Colonic mucosa (tissue), 4 donors: ENCODE data around the gene PXDC1. TPM values are rescaled to one million over a fixed set of nuclear protein-coding genes. Genes with fewer than 3 reads are reported as not detected.

ENCODE experiments used
- DNase-seq: peaks from one replicate; pipeline ENCODE4 v3.0.0-alpha.2; 2020
- H3K27ac ChIP-seq: fragments of 200-600 bp; one replicate; pipeline ENCODE4 v1.8.0; 2021
- H3K27me3 ChIP-seq: fragments of 200-600 bp; one replicate; pipeline ENCODE4 v1.8.0; 2021
- H3K36me3 ChIP-seq: fragments of 200-600 bp; one replicate; pipeline ENCODE4 v1.8.0; 2021
- H3K4me1 ChIP-seq: fragments of 200-600 bp; one replicate; pipeline ENCODE4 v1.8.0; 2021; ENCODE audit warnings: mild to moderate bottlenecking
- H3K4me3 ChIP-seq: fragments of 200-600 bp; one replicate; pipeline ENCODE4 v1.8.0; 2021
- H3K9ac ChIP-seq, 2 donors: one replicate each; pipeline ENCODE4 v1.7.0; 2013; ENCODE audit warnings: control low read depth in 2 of 2, low read depth in 2 of 2, low read length in 2 of 2
- H3K9me3 ChIP-seq: fragments of 200-600 bp; one replicate; pipeline ENCODE4 v1.8.0; 2021
- CTCF ChIP-seq: fragments of 200-600 bp; IDR thresholded peaks from one replicate; pipeline ENCODE4 v1.8.0; 2022; ENCODE audit warnings: antibody characterized with exemption, mild to moderate bottlenecking
- intact Hi-C: fragments of 100-400 bp; cut with DNase I; formaldehyde crosslinking; loops from one replicate; pipeline ENCODE4 v1.14.1; 2022
- total RNA-seq, 2 donors: library from RNA; stranded (reverse); fragmentation: NEBNext Ultra II Directional in 1 of 2; extraction: Animal tissue kit (Norgen Biotek cat#: 25700) in 1 of 2; gene quantifications; one replicate each; pipeline ENCODE4 v1.2.1, GENCODE V29; 2021
- donor health status: healthy.
- donor health status: DM: no; HTN: no; CAD: no.
- donor health status: DM: no; HTN: no; CAD: no.

The PXDC1 gene
- total RNA-seq, 2 donors from 2014 or later, result 1.7 to 8.8 TPM

- no peaks in the 10 kb centered on the region for H3K9me3 ChIP-seq
- no peak overlapping the region for H3K27ac ChIP-seq
- DNase-seq, result no peak
- no peak for TF ChIP-seq CTCF
- no peaks in the 10 kb centered on the region for H3K36me3 ChIP-seq
- H3K9ac ChIP-seq, result no peak overlapping the region
- intact Hi-C loops, result no loop called here
- no peaks in the 10 kb centered on the region for H3K4me1 ChIP-seq
- H3K4me3 ChIP-seq, result no peak overlapping the region
- no peaks in the 10 kb centered on the region for H3K27me3 ChIP-seq
Observed at GRCh38 chr6:3706547-3706946, 45.0 kb downstream of the PXDC1 start.

- no peak for DNase-seq
- Histone ChIP-seq H3K9ac (no peak overlapping the region), H3K27me3 (no peaks in the 10 kb centered on the region), H3K4me3 (no peak overlapping the region), H3K27ac (no peak overlapping the region), H3K36me3 (no peaks in the 10 kb centered on the region), H3K4me1 (no peaks in the 10 kb centered on the region), H3K9me3 (no peaks in the 10 kb centered on the region)
- intact Hi-C loops, result no loop called here
- TF ChIP-seq CTCF, result no peak
Observed at GRCh38 chr6:3701631-3702030, 49.9 kb downstream of the PXDC1 start.

GRCh38 chr6:3699231-3699630 lies 52.3 kb downstream of the PXDC1 start:
- Histone ChIP-seq H3K9ac (no peak overlapping the region), H3K36me3 (no peaks in the 10 kb centered on the region), H3K9me3 (no peaks in the 10 kb centered on the region), H3K27ac (no peak overlapping the region), H3K4me1 (no peaks in the 10 kb centered on the region), H3K27me3 (no peaks in the 10 kb centered on the region), H3K4me3 (no peak overlapping the region)
- DNase-seq, result no peak
- no peak for TF ChIP-seq CTCF
- intact Hi-C loops, result no loop called here

GRCh38 chr6:3698021-3698420 lies 53.5 kb downstream of the PXDC1 start:
- Histone ChIP-seq H3K9me3 (no peaks in the 10 kb centered on the region), H3K27me3 (no peaks in the 10 kb centered on the region), H3K27ac (no peak overlapping the region)

GRCh38 chr6:3697609-3698008 lies 53.9 kb downstream of the PXDC1 start:
- TF ChIP-seq CTCF, result no peak
- Histone ChIP-seq H3K4me1 (no peaks in the 10 kb centered on the region), H3K36me3 (no peaks in the 10 kb centered on the region), H3K9me3 (no peaks in the 10 kb centered on the region), H3K4me3 (no peak overlapping the region), H3K9ac (no peak overlapping the region), H3K27ac (no peak overlapping the region), H3K27me3 (no peaks in the 10 kb centered on the region)
- DNase-seq, result no peak
- intact Hi-C loops, result no loop called here

More at GRCh38 chr6:3698021-3698420, 53.5 kb downstream of the PXDC1 start:
- H3K4me3 ChIP-seq, result no peak overlapping the region
- intact Hi-C loops, result no loop called here
- TF ChIP-seq CTCF, result no peak
- no peaks in the 10 kb centered on the region for H3K4me1 ChIP-seq
- no peaks in the 10 kb centered on the region for H3K36me3 ChIP-seq
- H3K9ac ChIP-seq, result no peak overlapping the region
- DNase-seq, result no peak
